ENCODE results near the gene MICAL3.

DNA sequence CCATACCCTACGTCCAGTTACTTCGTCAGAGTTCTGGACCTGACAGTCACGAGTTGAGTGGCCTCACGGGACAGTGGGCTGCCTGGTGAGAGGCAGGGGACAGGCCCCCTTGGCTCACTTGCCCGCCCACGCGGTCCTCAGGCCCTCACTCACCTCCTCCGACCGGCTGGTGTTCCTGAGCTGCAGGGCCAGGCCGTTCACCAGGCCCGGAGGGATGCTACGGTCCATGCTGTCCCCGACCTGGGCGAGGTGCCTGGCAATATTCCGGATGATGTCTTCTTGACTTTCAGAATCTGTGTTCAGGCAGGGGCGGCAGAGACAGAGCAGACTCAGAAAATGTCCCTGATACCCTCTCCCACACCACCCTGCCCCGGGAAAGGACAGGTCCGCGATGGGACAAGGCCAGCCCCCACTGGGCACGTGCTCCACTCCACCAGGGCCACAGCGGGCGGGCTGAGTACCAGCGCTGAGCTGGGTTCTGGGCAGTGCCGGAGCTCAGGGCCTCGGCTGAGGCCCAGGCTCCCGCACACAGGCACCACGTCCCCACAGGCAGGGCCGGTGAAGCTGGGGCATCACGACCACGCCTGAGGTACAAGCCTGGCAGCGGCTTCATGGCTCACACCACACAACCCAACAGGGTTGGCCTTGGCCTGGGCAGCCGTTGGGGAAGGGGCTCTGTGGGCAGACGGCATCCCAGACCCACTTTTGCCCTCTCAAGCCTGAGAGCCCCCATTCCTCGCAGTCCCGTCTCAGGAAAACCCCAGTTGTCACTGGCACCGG is 285.0 kb downstream of the MICAL3 start:
- TF ChIP-seq, protein P1, sequence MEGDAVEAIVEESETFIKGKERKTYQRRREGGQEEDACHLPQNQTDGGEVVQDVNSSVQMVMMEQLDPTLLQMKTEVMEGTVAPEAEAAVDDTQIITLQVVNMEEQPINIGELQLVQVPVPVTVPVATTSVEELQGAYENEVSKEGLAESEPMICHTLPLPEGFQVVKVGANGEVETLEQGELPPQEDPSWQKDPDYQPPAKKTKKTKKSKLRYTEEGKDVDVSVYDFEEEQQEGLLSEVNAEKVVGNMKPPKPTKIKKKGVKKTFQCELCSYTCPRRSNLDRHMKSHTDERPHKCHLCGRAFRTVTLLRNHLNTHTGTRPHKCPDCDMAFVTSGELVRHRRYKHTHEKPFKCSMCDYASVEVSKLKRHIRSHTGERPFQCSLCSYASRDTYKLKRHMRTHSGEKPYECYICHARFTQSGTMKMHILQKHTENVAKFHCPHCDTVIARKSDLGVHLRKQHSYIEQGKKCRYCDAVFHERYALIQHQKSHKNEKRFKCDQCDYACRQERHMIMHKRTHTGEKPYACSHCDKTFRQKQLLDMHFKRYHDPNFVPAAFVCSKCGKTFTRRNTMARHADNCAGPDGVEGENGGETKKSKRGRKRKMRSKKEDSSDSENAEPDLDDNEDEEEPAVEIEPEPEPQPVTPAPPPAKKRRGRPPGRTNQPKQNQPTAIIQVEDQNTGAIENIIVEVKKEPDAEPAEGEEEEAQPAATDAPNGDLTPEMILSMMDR (IDR thresholded peaks at IDR 0.05 in 4 of 5, conservative IDR thresholded peaks at IDR 0.05 in 1 of 5), result no peak
- no peak for TF ChIP-seq POLR2A (IDR thresholded peaks at IDR 0.05)
